HepG2 (cell line): ENCODE measurements around the gene BPIFB2. TPM values are rescaled to one million over a fixed set of nuclear protein-coding genes. Genes with fewer than 3 reads are reported as not detected.
A peak's percentile ranks its signal among the peaks of the same experiment; 100 is the strongest.

Experiments
- ATAC-seq: fragments of 200-7000 bp; cut with Tn5 transposase; 3 replicates; pipeline ENCODE4 v1.9.1; 2020; ENCODE audit warnings: mild to moderate bottlenecking, moderate library complexity
- BruUV-seq: library from RNA; stranded (reverse); fragments of 400-500 nt; replicated peaks from 2 replicates; lab custom pipeline; 2021; lab: Mats Ljungman, UMichigan
- CTCF ChIA-PET: fragments of 300-600 bp; formaldehyde crosslinking; extraction: SDS; loops from one replicate; lab custom pipeline; 2021; ENCODE audit warnings: low total read pairs, inconsistent platforms, low intra/inter-chr PET ratio; lab: Yijun Ruan, JAX
- POLR2A ChIA-PET: fragments of 350-600 bp; sonication (Branson Sonifier 250); formaldehyde crosslinking; loops from one replicate; lab custom pipeline; 2020; ENCODE audit warnings: antibody characterized with exemption, inconsistent platforms; lab: Yijun Ruan, JAX
- DNase-seq: peaks from one replicate; pipeline ENCODE4 v3.0.0-alpha.2; 2015; ENCODE audit warnings: low spot score
- FAIRE-seq: peaks from 3 replicates; lab custom pipeline; 2011; peaks lifted over from hg19 to GRCh38; lab: Jason Lieb, UNC
- H2AFZ ChIP-seq: one replicate; pipeline ENCODE4 v1.6.1; 2011; ENCODE audit warnings: low read length, inconsistent platforms
- H3K27ac ChIP-seq: fragments of 300-600 bp; 3 replicates; pipeline ENCODE4 v1.8.0; 2011; ENCODE audit warnings: mixed run types, mild to moderate bottlenecking, mixed read lengths, low read length, inconsistent platforms; ENCODE audit not compliant: insufficient read depth; ENCODE audit errors: extremely low read length
- H3K27me3 ChIP-seq, 2 experiments: fragments of 200-600 bp in 1 of 2; 2 replicates in 1 of 2; 3 replicates in 1 of 2; pipeline versions ENCODE4 v1.6.0 to v1.8.0; 2011; ENCODE audit warnings: low read length in 2 of 2, mild to moderate bottlenecking in 2 of 2, moderate library complexity in 2 of 2, inconsistent platforms in 1 of 2; ENCODE audit not compliant: insufficient read depth in 2 of 2, control insufficient read depth in 1 of 2
- H3K36me3 ChIP-seq, 2 experiments: fragments of 200-600 bp in 1 of 2; replicated peaks in 1 of 2; 2 replicates in 1 of 2; 3 replicates in 1 of 2; pipeline versions ENCODE4 v1.5.1 to v1.8.0; 2011; ENCODE audit warnings: low read length in 2 of 2, inconsistent platforms in 1 of 2; ENCODE audit not compliant: insufficient read depth in 2 of 2, control insufficient read depth in 1 of 2
- H3K4me1 ChIP-seq: 2 replicates; pipeline ENCODE4 v1.5.1; 2012; ENCODE audit warnings: low read length, inconsistent platforms; ENCODE audit not compliant: insufficient read depth
- H3K4me2 ChIP-seq: 2 replicates; pipeline ENCODE4 v1.6.0; 2011; ENCODE audit warnings: low read depth, low read length, inconsistent platforms
- H3K4me3 ChIP-seq, 3 experiments: fragments of 200-600 bp in 1 of 3; sonication (generic), shearing (Covaris generic) in 1 of 3; replicated peaks in 1 of 3; 2 replicates each; pipeline ENCODE4 v1.5.1; 2011 to 2016; ENCODE audit warnings: low read length in 3 of 3, inconsistent platforms in 2 of 3, low read depth in 2 of 3, mild to moderate bottlenecking in 2 of 3, control low read depth in 1 of 3, mixed read lengths in 1 of 3; ENCODE audit not compliant: insufficient read depth in 1 of 3
- H3K79me2 ChIP-seq: one replicate; pipeline ENCODE4 v1.6.1; 2011; ENCODE audit warnings: low read length, inconsistent platforms; ENCODE audit not compliant: insufficient read depth
- H3K9ac ChIP-seq: 2 replicates; pipeline ENCODE4 v1.6.0; 2011; ENCODE audit warnings: mild to moderate bottlenecking, low read depth, low read length, inconsistent platforms; ENCODE audit not compliant: insufficient read depth
- H3K9me3 ChIP-seq: 2 replicates; pipeline ENCODE4 v1.5.1; 2012; ENCODE audit warnings: mild to moderate bottlenecking, low read length
- H4K20me1 ChIP-seq: 2 replicates; pipeline ENCODE4 v1.6.0; 2011; ENCODE audit warnings: inconsistent platforms, mild to moderate bottlenecking, low read length, moderate library complexity; ENCODE audit not compliant: insufficient read depth
- IRX3 ChIP-seq: sonication (generic); formaldehyde crosslinking; IDR thresholded peaks from 2 replicates; pipeline ENCODE4 v1.8.1; 2023; ENCODE audit warnings: mild to moderate bottlenecking, low read depth, missing genetic modification reagents, borderline replicate concordance
- MAFK ChIP-seq, 2 experiments: IDR thresholded peaks in 1 of 2; conservative IDR thresholded peaks in 1 of 2; 2 replicates each; pipeline ENCODE4 v1.6.1; 2011; ENCODE audit warnings: improper control_type of control experiment in 2 of 2, low read length in 2 of 2
- MBD4 ChIP-seq: IDR thresholded peaks from 2 replicates; pipeline ENCODE4 v1.6.1; 2012; ENCODE audit warnings: low read length, inconsistent platforms, borderline replicate concordance
- POLR2G ChIP-seq: fragments of 200-400 bp; formaldehyde crosslinking; IDR thresholded peaks from 2 replicates; pipeline ENCODE4 v1.6.1; 2018; ENCODE audit warnings: mild to moderate bottlenecking, low read depth, low read length, moderate library complexity
- SYNCRIP ChIP-seq: fragments of 200-400 bp; formaldehyde crosslinking; IDR thresholded peaks from 2 replicates; pipeline ENCODE4 v1.6.1; 2018; ENCODE audit warnings: mild to moderate bottlenecking, low read depth, low read length; ENCODE audit not compliant: insufficient read depth
- UBTF ChIP-seq: sonication (generic); formaldehyde crosslinking; IDR thresholded peaks from 2 replicates; pipeline ENCODE4 v1.4.0; 2020; ENCODE audit warnings: mild to moderate bottlenecking, missing genetic modification reagents
- ZNF280D ChIP-seq: sonication (generic); formaldehyde crosslinking; IDR thresholded peaks from 2 replicates; pipeline ENCODE4 v1.5.1; 2020; ENCODE audit warnings: mild to moderate bottlenecking, missing genetic modification reagents
- ZNF609 ChIP-seq: sonication (generic); formaldehyde crosslinking; IDR thresholded peaks from 2 replicates; pipeline ENCODE4 v1.4.0; 2020; ENCODE audit warnings: mild to moderate bottlenecking, missing genetic modification reagents, borderline replicate concordance
- WGBS: methylation state at CpG from one replicate; pipeline ENCODE4 v1.1.6; 2017; ENCODE audit warnings: low lambda C conversion rate; 5-methylcytosine and 5-hydroxymethylcytosine counted together
- in situ Hi-C: cut with HindIII; loops from 2 replicates; pipeline ENCODE4 v1.10.0; 2017; ENCODE audit warnings: low pct_unique_long_range_greater_than_20kb; ENCODE audit not compliant: extremely low pct_ligation_motif_present
- intact Hi-C: fragments of 100-400 bp; cut with micrococcal nuclease; formaldehyde crosslinking; loops from one replicate; pipeline ENCODE4 v1.10.0; 2022; ENCODE audit not compliant: unreplicated experiment
- polyA plus RNA-seq, 8 experiments: library from polyadenylated mRNA; depleted of rRNA in 3 of 8; stranded (reverse) in 7 of 8; unstranded in 1 of 8; fragments of >200 nt; fragmentation: Illumina TruSeq in 4 of 8; extraction: Trizol in 4 of 8; gene quantifications; 2 replicates each; pipeline versions ENCODE4 v1.2.1 to v1.2.3, GENCODE V29; 2011 to 2016; ENCODE audit warnings: low read depth in 4 of 8, missing spikeins in 1 of 8, mixed read lengths in 1 of 8; ENCODE audit not compliant: insufficient read depth in 1 of 8
- total RNA-seq, 5 experiments: library from RNA; depleted of rRNA; stranded (reverse); fragments of >200 nt; fragmentation: Illumina TruSeq; extraction: Trizol; gene quantifications; 2 replicates each; pipeline ENCODE4 v1.2.3, GENCODE V29; 2016; ENCODE audit warnings: low read depth in 1 of 5

BPIFB2 gene
- total and polyA plus RNA-seq, 2 of the 13 experiments (the other 11 are each of a cell fraction or from before 2014, with no cell fraction given), result 54.5 to 902 TPM

GRCh38 chr20:32960222-32960518, 47.3 kb upstream of the BPIFB2 start (continued):
- TF ChIP-seq UBTF (CRISPR knock-in tag) (no peak), SYNCRIP (no peak), IRX3 (CRISPR knock-in tag) (no peak), POLR2G (no peak)

- ATAC-seq, result peak; percentile 38
- H2AFZ ChIP-seq, result no peak overlapping the region
- no peak overlapping the region for H3K9ac ChIP-seq
- no peaks in the 10 kb centered on the region for H3K79me2 ChIP-seq
- in situ Hi-C loops, result no loop called here
- ChIA-PET CTCF (no interaction called here), POLR2A (no interaction called here)
- peaks cover 15 to 69% of the 10 kb centered on the region in 2 experiments for H3K27me3 ChIP-seq
- no peaks in the 10 kb centered on the region for H3K36me3 ChIP-seq
- intact Hi-C loops, result no loop called here
- no TSS peak for BruUV-seq
- WGBS, result 34% methylated on average over 28 of the region's 28 CpGs
- H3K4me3 ChIP-seq, result no peak overlapping the region
- peaks cover 6% of the 10 kb centered on the region; the same call in 1 of the 2 replicates for H3K9me3 ChIP-seq
- DNase-seq, result no peak
- no peak overlapping the region for H3K27ac ChIP-seq
- H4K20me1 ChIP-seq, result no peaks in the 10 kb centered on the region
- no peak for FAIRE-seq
- peaks cover 7% of the 10 kb centered on the region; the same call in 1 of the 2 replicates for H3K4me1 ChIP-seq
- no peak overlapping the region for H3K4me2 ChIP-seq
- TF ChIP-seq MBD4 (no peak), ZNF609 (CRISPR knock-in tag) (no peak), ZNF280D (CRISPR knock-in tag) (no peak), MAFK (conservative IDR thresholded peaks at IDR 0.05 in 1 of 2, IDR thresholded peaks at IDR 0.05 in 1 of 2; ENCODE audit: low read length in 2 of 2) (peak in 1 of 2 experiments; percentile 25; a peak in 3 of 4 replicates)
Measured at GRCh38 chr20:32960849-32961731, 46.4 kb upstream of the BPIFB2 start.
